Measurements from ENCODE around the gene TOB1. TPM values are rescaled to one million over a fixed set of nuclear protein-coding genes. Genes with fewer than 3 reads are reported as not detected.

The TOB1 gene
- total RNA-seq, 1 experiment from 2014 or later = 67.9 TPM

- Histone ChIP-seq H3K9me2 (ENCODE audit: insufficient read depth) (no peaks in the 10 kb centered on the region), H3K4me2 (no peak overlapping the region), H3K79me2 (ENCODE audit: low read depth) (no peaks in the 10 kb centered on the region), H3K27ac (no peak overlapping the region), H3K4me3 (no peak overlapping the region), H3F3A (ENCODE audit: insufficient read depth, low read depth) (no peaks in the 10 kb centered on the region), H2AFZ (no peak overlapping the region), H4K20me1 (ENCODE audit: insufficient read depth) (no peaks in the 10 kb centered on the region), H3K27me3 (ENCODE audit: insufficient read depth, low read depth) (no peaks in the 10 kb centered on the region), H3K9me3 (ENCODE audit: insufficient read depth, low read depth) (no peaks in the 10 kb centered on the region), H3K36me3 (ENCODE audit: low read depth) (no peaks in the 10 kb centered on the region), H3K4me1 (replicated peaks; ENCODE audit: insufficient read depth) (peaks cover 20% of the 10 kb centered on the region)
- POLR2A ChIA-PET (ENCODE audit: unreplicated experiment) = no interaction called here
- CTCF ChIA-PET = no interaction called here
- DNase-seq = no peak
- no TSS peak for BruUV-seq (replicated peaks)
- intact Hi-C loops (cut with micrococcal nuclease; ENCODE audit: unreplicated experiment) = no loop called here
- no peak for TF ChIP-seq EZH2 (IDR thresholded peaks at IDR 0.05; ENCODE audit: low read depth)
- TF ChIP-seq, protein P1, sequence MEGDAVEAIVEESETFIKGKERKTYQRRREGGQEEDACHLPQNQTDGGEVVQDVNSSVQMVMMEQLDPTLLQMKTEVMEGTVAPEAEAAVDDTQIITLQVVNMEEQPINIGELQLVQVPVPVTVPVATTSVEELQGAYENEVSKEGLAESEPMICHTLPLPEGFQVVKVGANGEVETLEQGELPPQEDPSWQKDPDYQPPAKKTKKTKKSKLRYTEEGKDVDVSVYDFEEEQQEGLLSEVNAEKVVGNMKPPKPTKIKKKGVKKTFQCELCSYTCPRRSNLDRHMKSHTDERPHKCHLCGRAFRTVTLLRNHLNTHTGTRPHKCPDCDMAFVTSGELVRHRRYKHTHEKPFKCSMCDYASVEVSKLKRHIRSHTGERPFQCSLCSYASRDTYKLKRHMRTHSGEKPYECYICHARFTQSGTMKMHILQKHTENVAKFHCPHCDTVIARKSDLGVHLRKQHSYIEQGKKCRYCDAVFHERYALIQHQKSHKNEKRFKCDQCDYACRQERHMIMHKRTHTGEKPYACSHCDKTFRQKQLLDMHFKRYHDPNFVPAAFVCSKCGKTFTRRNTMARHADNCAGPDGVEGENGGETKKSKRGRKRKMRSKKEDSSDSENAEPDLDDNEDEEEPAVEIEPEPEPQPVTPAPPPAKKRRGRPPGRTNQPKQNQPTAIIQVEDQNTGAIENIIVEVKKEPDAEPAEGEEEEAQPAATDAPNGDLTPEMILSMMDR (conservative IDR thresholded peaks at IDR 0.05) = no peak
These were observed 47.1 kb downstream of the TOB1 start for GRCh38 chr17:50818921-50819657.

- Histone ChIP-seq H3K4me2 (peak overlapping the region; percentile 63), H2AFZ (no peak overlapping the region), H3K27me3 (ENCODE audit: insufficient read depth, low read depth) (no peaks in the 10 kb centered on the region), H3K4me3 (no peak overlapping the region), H3K79me2 (ENCODE audit: low read depth) (no peaks in the 10 kb centered on the region), H4K20me1 (ENCODE audit: insufficient read depth) (no peaks in the 10 kb centered on the region), H3K4me1 (replicated peaks; ENCODE audit: insufficient read depth) (peaks cover 20% of the 10 kb centered on the region), H3F3A (ENCODE audit: insufficient read depth, low read depth) (no peaks in the 10 kb centered on the region), H3K27ac (no peak overlapping the region), H3K9me2 (ENCODE audit: insufficient read depth) (no peaks in the 10 kb centered on the region), H3K36me3 (ENCODE audit: low read depth) (no peaks in the 10 kb centered on the region), H3K9me3 (ENCODE audit: insufficient read depth, low read depth) (no peaks in the 10 kb centered on the region)
- no peak for DNase-seq
- ChIA-PET CTCF (interaction anchor here (0.6 to 0.7 kb wide), 2 partner anchors 149 to 339 kb away, joined by 3 read pairs; no protein-coding TSS in a partner anchor), POLR2A (ENCODE audit: unreplicated experiment) (no interaction called here)
- intact Hi-C loops (cut with micrococcal nuclease; ENCODE audit: unreplicated experiment) = no loop called here
- no peak for TF ChIP-seq EZH2 (IDR thresholded peaks at IDR 0.05; ENCODE audit: low read depth)
- TF ChIP-seq, protein P1 (conservative IDR thresholded peaks at IDR 0.05) = no peak
- no TSS peak for BruUV-seq (replicated peaks)
These were observed 47.9 kb downstream of the TOB1 start for GRCh38 chr17:50818261-50818660.

DNA sequence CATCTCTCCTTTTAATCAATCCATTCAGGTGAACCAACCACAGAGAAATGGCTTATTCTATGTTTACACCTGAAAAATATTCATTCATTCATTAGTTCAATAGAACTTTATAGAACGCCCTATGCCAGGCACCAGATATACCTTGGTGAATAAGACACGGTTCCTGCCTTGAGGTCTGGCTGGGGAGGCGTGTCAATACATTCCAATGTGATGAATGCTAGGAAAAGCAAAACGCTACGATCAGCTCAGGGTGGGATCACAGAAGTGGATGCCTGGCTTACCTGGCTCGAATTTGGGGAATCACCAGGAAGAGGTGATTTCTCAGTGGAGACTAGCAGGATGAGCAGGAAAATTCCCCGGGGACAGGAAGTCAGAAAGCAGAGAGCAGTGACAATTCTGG is 48.3 kb downstream of the TOB1 start:
- H3K79me2 ChIP-seq (ENCODE audit: low read depth) = no peaks in the 10 kb centered on the region
- no peak for TF ChIP-seq EZH2 (IDR thresholded peaks at IDR 0.05; ENCODE audit: low read depth)
- TF ChIP-seq, protein P1 (conservative IDR thresholded peaks at IDR 0.05) = no peak
- H3K4me2 ChIP-seq = peak overlapping the region; percentile 63
- H3K4me1 ChIP-seq (replicated peaks; ENCODE audit: insufficient read depth) = peaks cover 20% of the 10 kb centered on the region
- no peaks in the 10 kb centered on the region for H3K9me2 ChIP-seq (ENCODE audit: insufficient read depth)
- DNase-seq = peak; percentile 47 to 74
- no peaks in the 10 kb centered on the region for H4K20me1 ChIP-seq (ENCODE audit: insufficient read depth)
- H3K4me3 ChIP-seq = no peak overlapping the region
- H3K36me3 ChIP-seq (ENCODE audit: low read depth) = no peaks in the 10 kb centered on the region
- no peaks in the 10 kb centered on the region for H3K27me3 ChIP-seq (ENCODE audit: insufficient read depth, low read depth)
- no peak overlapping the region for H2AFZ ChIP-seq
- ChIA-PET POLR2A (ENCODE audit: unreplicated experiment) (no interaction called here), CTCF (interaction anchor here (0.6 to 0.7 kb wide), 2 partner anchors 149 to 339 kb away, joined by 3 read pairs; no protein-coding TSS in a partner anchor)
- no TSS peak for BruUV-seq (replicated peaks)
- no peak overlapping the region for H3K27ac ChIP-seq
- intact Hi-C loops (cut with micrococcal nuclease; ENCODE audit: unreplicated experiment) = no loop called here
- no peaks in the 10 kb centered on the region for H3K9me3 ChIP-seq (ENCODE audit: insufficient read depth, low read depth)
- no peaks in the 10 kb centered on the region for H3F3A ChIP-seq (ENCODE audit: insufficient read depth, low read depth)

All from PC-9 (cell line).